Central memory CD4-positive, alpha-beta T cell (primary cell): Measurements from ENCODE around the gene SMAD2.
"Not testable (repeated sequence)": the region's sequence is repeated elsewhere in the genome, so short reads cannot be mapped to it uniquely, and the experiment has no call there.

Experiments used
- DNase-seq: peaks from one replicate; pipeline ENCODE4 v3.0.0; 2022

Gene SMAD2

DNA sequence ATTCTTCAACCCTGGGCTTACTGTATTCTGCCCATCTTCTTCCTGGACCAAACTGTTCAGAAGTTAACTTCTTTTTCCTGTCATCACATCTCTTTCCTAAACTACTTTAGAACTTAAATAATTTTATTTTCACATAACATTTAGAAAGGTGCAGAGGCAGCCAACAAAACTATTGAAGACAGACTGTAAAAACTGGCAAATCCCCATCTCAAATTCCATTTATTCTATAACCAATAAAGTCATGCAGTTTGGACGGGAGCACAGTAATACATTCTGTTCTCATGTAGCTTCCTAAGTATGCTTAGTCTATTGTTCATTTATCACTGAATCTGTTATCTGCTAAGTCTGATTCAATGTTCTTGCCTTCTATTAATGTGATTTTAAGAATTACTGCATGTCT is 99.1 kb downstream of the SMAD2 start:
- DNase-seq = no peak

DNA sequence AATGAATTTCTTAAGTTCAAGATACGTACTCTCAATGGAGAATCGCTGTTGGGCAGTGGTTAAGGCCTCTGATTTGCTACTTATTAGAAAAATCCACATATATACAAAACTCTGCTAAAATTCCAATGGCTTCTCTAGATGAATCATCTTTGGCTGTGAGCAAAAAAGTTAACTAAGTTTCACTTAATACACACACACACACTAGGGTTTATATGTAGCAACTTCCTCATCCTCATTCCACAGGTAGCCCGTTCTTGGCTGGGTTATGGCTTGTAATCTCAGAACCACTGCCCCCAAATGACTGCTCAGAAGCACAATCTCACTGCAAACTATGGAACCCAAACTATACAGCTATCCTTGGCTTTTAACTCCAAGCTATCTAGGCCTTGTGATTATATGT is 99.7 kb downstream of the SMAD2 start:
- DNase-seq = no peak

- no peak for DNase-seq
These were observed 100.6 kb downstream of the SMAD2 start for GRCh38 chr18:47829831-47830230.

DNA sequence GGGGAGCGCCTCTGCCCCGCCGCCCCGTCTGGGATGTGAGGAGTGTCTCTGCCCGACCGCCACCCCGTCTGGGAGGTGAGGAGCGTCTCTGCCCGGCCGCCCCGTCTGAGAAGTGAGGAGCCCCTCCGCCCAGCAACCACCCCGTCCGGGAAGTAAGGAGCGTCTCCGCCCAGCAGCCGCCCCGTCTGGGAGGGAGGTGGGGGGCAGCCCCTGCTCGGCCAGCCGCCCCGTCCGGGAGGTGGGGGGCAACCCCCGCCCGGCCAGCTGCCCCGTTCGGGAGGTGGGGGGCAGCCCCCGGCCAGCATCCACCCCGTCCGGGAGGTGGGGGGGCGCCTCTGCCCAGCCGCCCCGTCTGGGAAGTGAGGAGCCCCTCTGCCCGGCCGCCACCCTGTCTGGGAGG is 102.4 kb downstream of the SMAD2 start:
- DNase-seq = not testable (repeated sequence)

DNA sequence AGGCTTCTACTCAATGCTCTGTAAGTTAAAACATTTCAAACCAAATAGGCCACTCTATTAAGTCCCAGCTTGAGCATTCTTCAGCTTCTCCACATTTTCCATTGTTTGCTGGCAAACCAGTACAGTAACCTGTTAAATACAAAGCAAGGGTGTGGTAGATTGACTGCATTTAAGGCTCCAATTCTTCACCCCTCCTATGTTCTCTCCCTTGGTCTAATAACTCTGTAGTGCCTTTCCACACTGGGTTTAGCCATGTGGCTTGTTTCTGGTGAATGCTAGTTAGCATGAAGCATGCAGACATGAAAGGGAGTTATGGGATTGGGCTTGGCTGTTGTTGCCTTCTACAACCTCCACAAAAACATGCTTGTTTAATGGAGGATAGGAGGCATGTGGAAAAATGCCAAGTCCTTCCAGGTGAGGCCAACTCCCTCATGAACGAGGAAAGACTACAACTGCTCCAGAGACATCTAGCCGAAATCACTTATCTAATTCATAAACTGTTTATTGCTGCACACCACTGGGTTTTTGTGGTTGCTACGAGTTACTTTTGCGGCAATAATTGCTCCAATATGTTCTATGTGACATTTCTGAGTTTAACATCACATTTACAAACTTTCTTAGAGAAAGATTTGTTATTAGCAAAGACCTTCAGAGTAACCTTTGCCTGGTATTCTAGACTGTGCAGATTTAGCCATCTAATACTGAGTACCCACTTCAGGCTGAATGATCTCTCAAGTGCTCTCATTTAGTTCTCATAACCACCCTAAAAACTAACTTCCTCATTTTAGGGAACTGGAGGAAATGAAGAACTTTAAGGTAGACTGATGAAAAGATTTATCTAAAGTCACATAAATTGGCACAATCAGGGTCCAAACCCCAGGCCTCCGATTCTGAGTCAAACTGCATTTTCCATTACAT is 104.0 kb downstream of the SMAD2 start:
- DNase-seq = no peak

GRCh38 chr18:47821314-47821713 is 109.1 kb downstream of the SMAD2 start:
- no peak for DNase-seq

DNA sequence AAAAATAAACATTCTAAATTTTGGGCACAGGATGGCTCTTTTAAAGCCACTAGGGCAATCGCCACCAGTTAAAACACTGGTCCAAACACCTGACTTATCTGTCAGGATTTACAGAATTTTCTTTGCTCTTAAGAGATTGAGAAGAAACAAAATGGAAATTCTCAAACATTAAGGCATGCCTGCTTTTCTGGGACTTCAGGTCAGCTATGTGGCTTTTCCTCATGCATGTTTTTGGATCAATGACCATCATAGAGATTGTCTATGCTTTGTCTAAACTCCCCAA is 112.7 kb downstream of the SMAD2 start:
- DNase-seq = no peak

- no peak for DNase-seq
These were observed 113.3 kb downstream of the SMAD2 start for GRCh38 chr18:47817017-47817794.

DNA sequence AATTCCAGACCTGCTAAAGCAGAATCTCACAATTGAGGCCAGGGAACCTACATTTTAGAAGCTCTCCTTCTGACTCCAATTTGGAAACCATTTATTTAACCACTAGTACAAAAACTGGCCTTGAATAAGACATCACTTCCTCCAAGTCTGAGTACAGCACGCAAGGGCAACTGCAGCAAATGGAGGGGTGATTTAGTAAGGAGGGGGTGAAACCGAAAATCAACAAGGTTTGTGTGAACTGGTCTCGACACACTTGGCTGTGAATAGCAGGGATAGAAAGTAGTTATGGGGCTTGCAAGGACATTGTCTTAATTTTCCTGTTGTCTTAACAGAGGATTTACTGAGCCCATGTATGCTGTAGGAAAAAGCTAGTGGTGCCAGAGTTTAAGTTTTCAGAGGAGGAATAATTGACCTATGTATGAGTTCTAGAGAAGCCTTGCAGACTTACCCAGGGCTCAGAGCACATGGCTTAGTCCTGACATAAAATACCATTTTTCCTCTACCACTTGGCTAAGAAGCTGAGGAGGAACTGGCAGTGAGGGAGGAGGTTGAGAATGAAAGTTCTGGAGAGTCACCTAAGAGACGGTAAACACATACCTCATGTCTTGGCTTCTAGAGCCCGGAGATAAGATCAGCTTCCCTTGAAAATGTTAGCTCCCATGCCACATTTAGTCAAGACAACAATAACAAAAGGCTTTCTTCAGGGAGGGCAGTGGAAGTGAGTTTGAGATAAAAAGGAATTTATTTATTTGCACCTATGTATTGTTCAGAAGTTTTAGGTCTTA is 114.8 kb downstream of the SMAD2 start:
- no peak for DNase-seq

- DNase-seq = no peak
These were observed 121.0 kb downstream of the SMAD2 start for GRCh38 chr18:47809420-47809819.

GRCh38 chr18:47802802-47803201 is 127.7 kb downstream of the SMAD2 start:
- DNase-seq = no peak

DNA sequence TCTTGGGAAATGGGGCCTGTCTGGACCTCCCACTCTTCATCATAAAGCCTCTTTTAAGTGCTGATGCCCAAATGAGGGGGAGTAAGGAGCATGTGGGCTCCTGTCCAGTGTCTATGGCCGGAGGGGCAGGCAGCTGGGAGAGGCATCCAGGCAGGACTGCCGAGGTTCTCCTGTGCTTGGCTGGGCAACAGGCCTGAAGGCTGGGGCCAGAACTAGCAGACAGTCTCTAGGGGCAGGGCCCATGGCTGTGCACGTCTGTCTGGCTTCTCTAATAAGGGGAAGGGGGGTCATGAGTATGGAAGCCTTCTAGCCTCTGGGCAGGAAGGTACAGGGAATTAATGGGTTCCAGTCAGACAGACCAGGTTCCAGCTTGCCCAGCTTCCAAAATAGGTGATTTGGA is 128.6 kb downstream of the SMAD2 start:
- no peak for DNase-seq

DNA sequence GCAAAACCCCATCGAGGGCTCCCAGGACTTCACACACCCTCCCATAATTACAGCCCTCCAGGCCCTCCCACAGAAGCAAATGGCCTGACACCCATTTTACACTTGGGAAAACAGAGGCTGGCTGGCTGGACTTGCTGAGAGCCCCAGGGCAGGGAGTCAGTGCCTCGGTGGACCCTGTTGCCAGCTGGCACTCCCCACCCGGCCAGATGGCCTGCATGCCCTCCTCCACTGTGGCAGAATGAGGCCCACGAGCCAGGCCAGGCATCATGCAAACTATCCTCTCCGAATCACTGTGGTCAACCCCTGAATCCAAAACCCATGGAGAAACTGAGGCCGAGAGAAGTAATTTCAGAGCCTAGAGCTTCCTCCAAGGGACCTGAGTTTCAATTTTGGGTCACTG is 129.7 kb downstream of the SMAD2 start:
- no peak for DNase-seq

- DNase-seq = no peak
These were observed 130.2 kb downstream of the SMAD2 start for GRCh38 chr18:47800248-47800647.

GRCh38 chr18:47799376-47799775 is 131.1 kb downstream of the SMAD2 start:
- no peak for DNase-seq

GRCh38 chr18:47798366-47798765 is 132.1 kb downstream of the SMAD2 start:
- DNase-seq = no peak

- no peak for DNase-seq
These were observed 133.3 kb downstream of the SMAD2 start for GRCh38 chr18:47797126-47797525.

DNA sequence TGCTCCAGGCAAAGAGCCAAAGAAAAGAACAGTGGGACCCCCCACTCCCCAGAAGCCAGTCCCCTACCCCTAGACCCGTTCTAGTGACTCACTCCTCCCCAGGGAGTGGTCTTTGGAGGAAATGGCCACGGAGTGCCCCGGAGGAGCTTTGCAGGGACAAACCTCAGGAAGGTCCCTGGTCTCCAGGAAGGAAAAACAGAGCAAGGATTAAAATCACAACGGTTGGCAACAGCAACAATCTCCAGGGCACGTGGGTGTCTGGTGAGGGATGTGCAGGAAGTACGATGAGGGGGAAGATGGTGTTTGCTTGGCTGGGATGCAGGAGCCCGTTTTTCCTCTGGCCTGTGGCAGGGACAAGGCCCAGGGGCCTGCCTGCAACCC is 135.0 kb downstream of the SMAD2 start:
- DNase-seq = no peak

DNA sequence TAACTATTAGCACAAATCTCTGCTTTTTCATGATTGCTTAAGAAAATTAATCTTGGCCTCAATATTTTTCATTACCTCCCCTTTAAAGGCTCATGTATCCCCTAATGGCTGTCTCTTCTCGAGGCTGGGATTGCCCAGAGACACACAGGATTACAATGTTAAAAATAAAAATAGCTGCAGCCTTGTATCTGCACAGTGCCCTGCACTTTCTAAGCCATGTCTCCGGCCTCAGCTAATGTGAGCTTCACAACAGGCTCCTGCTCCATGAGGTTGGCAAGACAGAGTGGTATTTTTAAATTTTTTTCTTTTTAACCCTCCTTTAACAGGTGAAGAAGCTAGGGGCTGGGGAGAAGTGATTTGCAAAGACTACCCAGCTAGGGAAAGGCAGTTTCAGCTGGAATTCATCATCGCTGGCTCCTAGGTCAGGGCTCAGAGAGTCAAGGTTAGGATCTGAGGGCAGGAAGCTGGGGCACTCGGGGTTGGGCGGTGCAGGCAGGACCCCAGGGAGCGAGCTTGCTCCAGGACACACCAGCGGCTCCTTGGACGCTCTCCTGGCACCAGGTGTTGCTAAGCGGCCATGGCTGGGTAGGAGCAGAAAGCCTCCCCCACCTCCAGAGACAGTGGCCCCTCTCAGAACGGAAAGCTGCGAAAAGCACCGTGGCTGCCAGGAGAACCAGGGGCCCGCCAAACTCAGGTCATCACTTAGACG is 135.6 kb downstream of the SMAD2 start:
- DNase-seq = no peak

DNA sequence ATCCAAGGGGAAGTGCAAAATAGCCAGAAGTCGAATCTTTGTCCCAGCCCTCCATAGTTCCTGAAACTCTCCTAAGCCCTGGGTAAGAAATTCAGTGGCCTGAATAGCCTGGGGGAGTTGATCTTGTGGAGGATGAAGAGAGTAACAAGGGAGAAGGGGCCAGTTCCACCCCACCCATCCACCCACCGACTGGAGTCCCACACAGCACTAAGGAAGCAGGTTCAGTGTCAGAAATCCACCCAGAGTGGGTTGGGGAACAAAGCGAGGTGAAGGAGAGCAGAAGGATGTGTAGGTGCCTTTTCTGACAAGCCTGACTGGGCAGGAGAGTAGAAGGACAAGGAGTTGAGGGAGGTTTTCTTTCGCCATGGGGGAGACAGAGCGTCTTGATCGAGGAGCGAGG is 136.8 kb downstream of the SMAD2 start:
- no peak for DNase-seq

- DNase-seq = no peak
These were observed 138.9 kb downstream of the SMAD2 start for GRCh38 chr18:47791461-47791985.

DNA sequence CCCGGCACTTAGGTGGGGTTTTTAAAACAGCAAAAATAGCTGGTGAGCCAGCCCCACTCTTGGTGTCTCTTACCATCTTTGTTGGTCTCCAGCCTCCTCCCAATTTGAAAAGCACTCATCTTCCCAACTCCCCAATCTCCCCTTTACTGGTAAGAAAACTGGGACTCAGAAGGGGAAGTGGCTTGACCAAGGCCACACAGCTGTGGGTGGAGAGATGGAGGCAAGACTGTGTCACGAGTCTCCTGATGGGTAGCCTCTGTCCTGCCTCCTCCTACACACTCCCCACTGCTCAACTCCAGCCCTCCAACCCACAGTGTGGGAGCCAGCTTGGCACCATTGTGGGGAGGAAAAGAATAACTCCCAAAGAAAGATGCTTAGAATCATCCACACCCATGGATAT is 140.4 kb downstream of the SMAD2 start:
- no peak for DNase-seq

- DNase-seq = no peak
These were observed 141.8 kb downstream of the SMAD2 start for GRCh38 chr18:47788621-47789020.
